HG03565 (cell line): Measurements from ENCODE around the gene ZMYND19.
"Not testable (repeated sequence)": the region's sequence is repeated elsewhere in the genome, so short reads cannot be mapped to it uniquely, and the experiment has no call there.

Experiments used
- ATAC-seq: cut with Tn5 transposase; IDR thresholded peaks from one replicate; pipeline ENCODE4 v1.9.1; 2021; ENCODE audit warnings: mild to moderate bottlenecking, moderate library complexity; ENCODE audit not compliant: unreplicated experiment

ZMYND19 gene

GRCh38 chr9:137589441-137590122, 730 bp downstream of the ZMYND19 start:
- peak; percentile 12 for ATAC-seq

- no peak for ATAC-seq
Measured at GRCh38 chr9:137588891-137589290, 1.4 kb downstream of the ZMYND19 start.

GRCh38 chr9:137588311-137588710, 2.0 kb downstream of the ZMYND19 start:
- ATAC-seq, result no peak

GRCh38 chr9:137586854-137587253, 3.5 kb downstream of the ZMYND19 start:
- ATAC-seq, result no peak

GRCh38 chr9:137583957-137584356, 6.4 kb downstream of the ZMYND19 start:
- no peak for ATAC-seq

GRCh38 chr9:137583347-137583746, 7.0 kb downstream of the ZMYND19 start:
- ATAC-seq, result no peak

- no peak for ATAC-seq
Measured at GRCh38 chr9:137582286-137582860, 7.9 kb downstream of the ZMYND19 start.

- ATAC-seq, result no peak
Measured at GRCh38 chr9:137581361-137582285, 8.7 kb downstream of the ZMYND19 start.

GRCh38 chr9:137580954-137581322, 9.4 kb downstream of the ZMYND19 start:
- no peak for ATAC-seq

- no peak for ATAC-seq
Measured at GRCh38 chr9:137580209-137580953, 9.9 kb downstream of the ZMYND19 start.

GRCh38 chr9:137579259-137579604, 11.1 kb downstream of the ZMYND19 start:
- ATAC-seq, result no peak

- ATAC-seq, result peak; percentile 66
Measured at GRCh38 chr9:137578518-137579258, 11.6 kb downstream of the ZMYND19 start, which contains the start of gene DPH7. DPH7 (minus strand) TSS chr9:137578925; CDS start chr9:137578777, 148 bp downstream.

- ATAC-seq, result no peak
Measured at GRCh38 chr9:137575716-137576411, 14.4 kb downstream of the ZMYND19 start.

- no peak for ATAC-seq
Measured at GRCh38 chr9:137575364-137575715, 15.0 kb downstream of the ZMYND19 start.

GRCh38 chr9:137574192-137574591, 16.1 kb downstream of the ZMYND19 start:
- no peak for ATAC-seq

GRCh38 chr9:137570566-137570965, 19.7 kb downstream of the ZMYND19 start:
- ATAC-seq, result no peak

GRCh38 chr9:137569609-137570203, 20.6 kb downstream of the ZMYND19 start:
- ATAC-seq, result no peak

- not testable (repeated sequence) for ATAC-seq
Measured at GRCh38 chr9:137568445-137568844, 21.9 kb downstream of the ZMYND19 start.

GRCh38 chr9:137564817-137565411, 25.4 kb downstream of the ZMYND19 start:
- ATAC-seq, result no peak
